Neural crest cell (in vitro differentiated cells): Measurements from ENCODE around the gene CNN2. TPM values are rescaled to one million over a fixed set of nuclear protein-coding genes. Genes with fewer than 3 reads are reported as not detected.

Experiments
- DNase-seq: peaks from one replicate; pipeline ENCODE4 v3.0.0; 2021; ENCODE audit warnings: low read depth, mixed read lengths, low spot score
- H3K27ac Mint-ChIP-seq: one replicate; pipeline ENCODE4 v1.8.0; 2021; ENCODE audit warnings: mild to moderate bottlenecking, mixed read lengths; ENCODE audit not compliant: unreplicated experiment
- H3K27me3 Mint-ChIP-seq: 2 replicates; pipeline ENCODE4 v1.8.0; 2021; ENCODE audit warnings: low read depth, mild to moderate bottlenecking, mixed read lengths
- H3K36me3 Mint-ChIP-seq: 2 replicates; pipeline ENCODE4 v1.8.0; 2021; ENCODE audit warnings: low read depth, mild to moderate bottlenecking, mixed read lengths
- H3K4me1 Mint-ChIP-seq: 2 replicates; pipeline ENCODE4 v1.8.0; 2021; ENCODE audit warnings: mixed read lengths
- H3K4me3 Mint-ChIP-seq: one replicate; pipeline ENCODE4 v1.8.0; 2021; ENCODE audit warnings: mild to moderate bottlenecking, mixed read lengths
- H3K9me3 Mint-ChIP-seq: 2 replicates; pipeline ENCODE4 v1.8.0; 2021; ENCODE audit warnings: mixed read lengths
- total RNA-seq: library from RNA; stranded (reverse); gene quantifications from 2 replicates; pipeline ENCODE4 v1.2.1, GENCODE V29; 2021
- TF ChIP-seq, protein P1 (sequence below): fragments of 200-600 bp; sonication (generic); conservative IDR thresholded peaks from 2 replicates; pipeline ENCODE4 v1.5.0; 2021; ENCODE audit warnings: antibody characterized with exemption, mild to moderate bottlenecking

The CNN2 gene
- total RNA-seq, 1 donor from 2014 or later = 140 TPM

DNA sequence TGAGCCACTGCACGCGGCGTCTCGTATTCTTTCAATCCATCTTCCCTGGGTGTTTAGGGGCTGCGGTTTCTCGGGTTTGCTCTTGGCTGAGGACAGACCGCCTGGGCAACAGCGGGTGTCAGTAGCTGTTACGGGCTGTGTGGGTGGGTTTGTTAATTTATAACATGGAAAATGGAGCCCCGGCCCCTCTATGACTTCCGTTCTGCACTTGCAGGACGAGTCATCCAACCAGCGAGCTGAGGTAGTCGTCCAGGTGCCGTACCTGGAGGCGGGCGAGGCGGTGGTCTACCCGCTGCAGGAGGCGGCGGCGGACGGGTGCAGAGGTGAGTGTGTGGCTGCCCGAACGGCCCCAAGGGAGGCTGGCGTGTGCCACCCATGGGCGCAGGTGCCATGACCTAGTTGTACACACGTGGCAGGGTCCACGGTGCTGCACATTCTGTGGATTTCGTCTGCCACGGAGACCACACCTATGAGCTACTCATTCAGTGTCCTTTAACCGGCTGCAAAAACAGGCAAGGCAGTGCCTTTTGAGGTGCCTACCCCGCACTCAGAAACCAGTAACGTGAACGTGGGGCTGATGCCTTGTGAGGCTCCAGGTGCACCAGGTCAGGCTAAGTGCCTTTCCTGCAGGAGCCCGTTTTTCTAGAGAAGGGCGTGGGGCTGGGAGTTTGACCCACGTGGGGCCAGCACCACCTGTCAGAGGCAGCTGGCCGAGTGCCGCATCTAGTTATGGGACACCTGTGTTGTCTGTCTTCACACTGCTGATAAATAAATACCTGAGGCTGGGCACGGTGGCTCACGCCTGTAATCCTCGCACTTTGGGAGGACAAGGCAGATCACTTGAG lies 57.8 kb downstream of the CNN2 start:
- TF ChIP-seq, protein P1, sequence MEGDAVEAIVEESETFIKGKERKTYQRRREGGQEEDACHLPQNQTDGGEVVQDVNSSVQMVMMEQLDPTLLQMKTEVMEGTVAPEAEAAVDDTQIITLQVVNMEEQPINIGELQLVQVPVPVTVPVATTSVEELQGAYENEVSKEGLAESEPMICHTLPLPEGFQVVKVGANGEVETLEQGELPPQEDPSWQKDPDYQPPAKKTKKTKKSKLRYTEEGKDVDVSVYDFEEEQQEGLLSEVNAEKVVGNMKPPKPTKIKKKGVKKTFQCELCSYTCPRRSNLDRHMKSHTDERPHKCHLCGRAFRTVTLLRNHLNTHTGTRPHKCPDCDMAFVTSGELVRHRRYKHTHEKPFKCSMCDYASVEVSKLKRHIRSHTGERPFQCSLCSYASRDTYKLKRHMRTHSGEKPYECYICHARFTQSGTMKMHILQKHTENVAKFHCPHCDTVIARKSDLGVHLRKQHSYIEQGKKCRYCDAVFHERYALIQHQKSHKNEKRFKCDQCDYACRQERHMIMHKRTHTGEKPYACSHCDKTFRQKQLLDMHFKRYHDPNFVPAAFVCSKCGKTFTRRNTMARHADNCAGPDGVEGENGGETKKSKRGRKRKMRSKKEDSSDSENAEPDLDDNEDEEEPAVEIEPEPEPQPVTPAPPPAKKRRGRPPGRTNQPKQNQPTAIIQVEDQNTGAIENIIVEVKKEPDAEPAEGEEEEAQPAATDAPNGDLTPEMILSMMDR = no peak
- peak overlapping the region; percentile 66 for H3K4me3 Mint-ChIP-seq
- DNase-seq = no peak
- H3K4me1 Mint-ChIP-seq = peaks cover 3% of the 10 kb centered on the region
- H3K36me3 Mint-ChIP-seq = peaks cover 3% of the 10 kb centered on the region
- peaks cover 9% of the 10 kb centered on the region for H3K27me3 Mint-ChIP-seq
- H3K9me3 Mint-ChIP-seq = no peaks in the 10 kb centered on the region
- no peak overlapping the region for H3K27ac Mint-ChIP-seq

DNA sequence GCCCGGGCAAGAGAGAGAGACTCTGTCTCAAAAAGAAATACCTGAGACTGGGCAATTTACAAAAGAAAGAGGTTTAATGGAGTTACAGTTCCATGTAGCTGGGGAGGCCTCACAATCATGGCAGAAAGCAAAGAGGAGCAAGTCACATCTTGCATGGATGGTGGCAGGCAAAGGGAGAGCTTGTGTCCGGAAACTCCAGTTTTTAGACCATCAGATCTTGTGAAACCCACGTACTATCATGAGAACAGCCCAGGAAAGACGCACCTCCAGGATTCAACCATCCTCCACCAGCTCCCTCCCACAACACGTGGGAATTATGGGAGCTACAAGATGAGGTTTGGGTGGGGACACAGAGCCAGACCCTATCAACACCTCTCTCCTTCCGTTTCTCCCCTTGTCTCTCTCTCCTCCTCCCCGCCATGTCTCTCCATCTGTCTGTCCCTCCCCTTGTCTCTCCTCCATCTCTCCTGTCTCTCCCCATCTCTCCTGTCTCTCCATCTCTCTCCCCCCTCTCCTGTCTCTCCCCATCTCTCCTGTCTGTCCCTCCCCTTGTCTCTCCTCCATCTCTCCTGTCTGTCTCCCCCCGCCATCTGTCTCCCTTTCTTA lies 58.7 kb downstream of the CNN2 start:
- Mint-ChIP-seq H3K4me3 (peak overlapping the region; percentile 26), H3K36me3 (peaks cover 3% of the 10 kb centered on the region), H3K27ac (peak overlapping the region; percentile 57)

DNA sequence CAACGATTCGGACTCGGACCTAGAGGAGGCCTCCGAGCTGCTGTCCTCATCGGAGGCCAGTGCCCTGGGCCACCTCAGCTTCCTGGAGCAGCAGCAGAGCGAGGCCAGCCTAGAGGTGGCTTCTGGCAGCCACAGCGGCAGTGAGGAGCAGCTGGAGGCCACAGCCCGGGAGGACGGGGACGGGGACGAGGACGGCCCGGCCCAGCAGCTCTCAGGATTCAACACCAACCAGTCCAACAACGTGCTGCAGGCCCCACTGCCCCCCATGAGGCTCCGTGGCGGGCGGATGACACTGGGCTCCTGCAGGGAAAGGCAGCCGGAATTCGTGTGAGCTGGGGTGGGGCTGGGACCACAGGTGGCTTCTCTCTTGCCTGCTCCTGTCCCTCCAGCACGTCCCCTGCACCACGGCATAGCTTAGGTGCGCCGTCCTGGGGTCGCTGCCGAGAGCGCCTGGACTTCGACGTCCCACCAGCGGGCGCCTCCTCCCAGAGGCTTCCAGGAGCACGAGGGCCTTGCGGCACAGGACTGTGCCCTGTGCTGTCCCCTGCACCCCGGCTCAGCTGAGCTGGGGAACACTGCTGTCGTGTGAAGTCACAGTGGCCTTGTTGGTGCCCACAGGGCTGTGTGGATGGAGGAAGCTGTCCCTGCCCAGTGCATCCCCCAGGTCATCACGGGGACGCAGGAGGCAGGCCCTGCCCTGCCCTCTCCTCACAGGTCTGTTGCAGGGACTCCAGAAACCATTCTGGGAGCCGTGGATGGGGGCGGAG lies 59.5 kb downstream of the CNN2 start:
- H3K4me1 Mint-ChIP-seq = peaks cover 3% of the 10 kb centered on the region

More for the DNA sequence above, 58.7 kb downstream of the CNN2 start:
- no peaks in the 10 kb centered on the region for H3K9me3 Mint-ChIP-seq
- H3K27me3 Mint-ChIP-seq = peaks cover 9% of the 10 kb centered on the region
- no peak for DNase-seq
- TF ChIP-seq, protein P1 = no peak
- H3K4me1 Mint-ChIP-seq = peaks cover 3% of the 10 kb centered on the region

DNA sequence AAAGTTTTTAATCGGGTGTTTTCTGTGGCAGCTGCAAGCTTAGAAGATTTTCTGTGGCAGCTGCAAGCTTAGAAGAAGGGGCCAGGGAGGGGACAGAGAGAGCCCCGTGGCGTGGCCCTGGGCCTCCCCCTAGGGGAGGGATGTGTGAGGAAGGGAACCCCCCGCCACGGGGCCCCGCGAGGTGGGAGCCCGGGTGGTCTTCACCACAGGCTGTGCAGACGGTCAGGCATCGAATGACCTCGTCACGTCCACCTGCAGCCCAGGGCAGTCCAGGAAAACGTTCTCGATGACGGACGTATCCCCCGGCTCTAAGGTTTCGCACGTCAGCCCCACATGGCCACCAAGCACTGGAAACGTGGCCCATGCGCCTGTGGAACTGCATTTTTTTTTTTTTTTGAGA lies 60.2 kb downstream of the CNN2 start:
- DNase-seq = no peak
- H3K4me1 Mint-ChIP-seq = peaks cover 3% of the 10 kb centered on the region
- no peak overlapping the region for H3K4me3 Mint-ChIP-seq
- no peak overlapping the region for H3K27ac Mint-ChIP-seq
- peaks cover 9% of the 10 kb centered on the region for H3K27me3 Mint-ChIP-seq
- TF ChIP-seq, protein P1 = no peak
- H3K36me3 Mint-ChIP-seq = peaks cover 3% of the 10 kb centered on the region
- H3K9me3 Mint-ChIP-seq = no peaks in the 10 kb centered on the region

More for the DNA sequence above, 59.5 kb downstream of the CNN2 start:
- TF ChIP-seq, protein P1 = no peak
- Mint-ChIP-seq H3K27me3 (peaks cover 9% of the 10 kb centered on the region), H3K9me3 (no peaks in the 10 kb centered on the region), H3K27ac (no peak overlapping the region), H3K4me3 (peak overlapping the region; percentile 26), H3K36me3 (peaks cover 3% of the 10 kb centered on the region)
- DNase-seq = no peak

DNA sequence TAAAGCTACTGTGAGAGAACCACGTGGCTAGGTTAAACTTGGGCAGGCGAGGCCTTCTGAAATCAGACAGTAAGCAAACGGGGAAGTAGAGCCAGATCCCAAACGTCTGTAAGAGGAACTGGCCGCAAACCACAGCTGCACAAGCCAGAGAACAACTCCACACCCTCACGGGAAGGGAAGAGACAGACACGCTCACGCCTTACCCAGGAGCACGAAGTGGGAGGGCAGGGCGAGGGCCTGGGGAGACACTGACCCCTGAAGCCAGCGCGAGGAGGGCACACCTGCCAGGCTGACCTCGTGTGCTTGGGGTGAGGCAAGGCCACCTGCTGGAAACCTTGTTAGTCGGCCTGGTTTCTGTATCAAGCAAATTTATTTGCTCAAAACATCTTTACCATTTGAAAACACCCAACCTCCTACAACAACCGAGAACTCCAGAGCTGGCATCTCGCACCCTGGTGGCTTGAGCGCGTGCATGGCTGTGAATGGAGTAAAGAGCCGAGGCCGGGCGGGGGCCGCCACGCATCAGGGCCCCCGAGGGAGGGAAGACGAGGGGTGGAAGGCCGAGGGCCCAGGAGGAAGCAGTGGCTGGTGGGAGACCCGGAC lies 61.5 kb downstream of the CNN2 start:
- TF ChIP-seq, protein P1 = no peak
- Mint-ChIP-seq H3K27me3 (peaks cover 7% of the 10 kb centered on the region), H3K36me3 (peaks cover 3% of the 10 kb centered on the region), H3K4me3 (peak overlapping the region; percentile 28), H3K27ac (no peak overlapping the region), H3K4me1 (no peaks in the 10 kb centered on the region), H3K9me3 (no peaks in the 10 kb centered on the region)
- no peak for DNase-seq
